Thoracic aorta (tissue), 2 donors: ENCODE measurements around the gene VANGL1. TPM values are rescaled to one million over a fixed set of nuclear protein-coding genes. Genes with fewer than 3 reads are reported as not detected.

Source experiments
- ATAC-seq: fragments of 150-250 bp; one replicate; pipeline ENCODE4 v1.8.0; 2017; ENCODE audit warnings: low read depth; ENCODE audit not compliant: insufficient number of reproducible peaks, low FRiP score
- DNase-seq: peaks from one replicate; pipeline ENCODE4 v3.0.0-alpha.2; 2020; ENCODE audit warnings: low spot score
- H3K27ac ChIP-seq, 2 donors: fragments of 200-600 bp; sonication (generic); 1 replicate in 1 of 2; 2 replicates in 1 of 2; pipeline ENCODE4 v1.5.1; 2016; ENCODE audit warnings: mild to moderate bottlenecking in 2 of 2, moderate library complexity in 2 of 2
- H3K27me3 ChIP-seq: fragments of 200-600 bp; sonication (generic); replicated peaks from 2 replicates; pipeline ENCODE4 v1.6.0; 2016; ENCODE audit warnings: mild to moderate bottlenecking; ENCODE audit not compliant: insufficient read depth
- H3K36me3 ChIP-seq: fragments of 200-600 bp; sonication (generic); one replicate; pipeline ENCODE4 v1.5.1; 2016
- H3K4me1 ChIP-seq, 2 donors: fragments of 200-600 bp; sonication (generic); 1 replicate in 1 of 2; 2 replicates in 1 of 2; pipeline versions ENCODE4 v1.5.1 to v1.6.0; 2016; ENCODE audit warnings: low read depth in 2 of 2, mild to moderate bottlenecking in 1 of 2; ENCODE audit not compliant: control insufficient read depth in 1 of 2
- H3K4me3 ChIP-seq: fragments of 200-600 bp; sonication (generic); 2 replicates; pipeline ENCODE4 v1.5.1; 2016; ENCODE audit warnings: mild to moderate bottlenecking
- H3K9me3 ChIP-seq: fragments of 200-600 bp; sonication (generic); 2 replicates; pipeline ENCODE4 v1.5.1; 2016
- total RNA-seq, 2 donors: library from RNA; depleted of rRNA; stranded (reverse); fragments of >200 nt; gene quantifications; one replicate each; pipeline versions ENCODE4 v1.1.0 to v1.2.3, GENCODE V29; 2016
- TF ChIP-seq, protein P1 (sequence below): fragments of 200-600 bp; sonication (generic); IDR thresholded peaks from one replicate; pipeline ENCODE4 v1.5.1; 2019; ENCODE audit warnings: antibody characterized with exemption

Gene VANGL1
- total RNA-seq, 2 donors from 2014 or later: 6.5 to 8.8 TPM

DNA sequence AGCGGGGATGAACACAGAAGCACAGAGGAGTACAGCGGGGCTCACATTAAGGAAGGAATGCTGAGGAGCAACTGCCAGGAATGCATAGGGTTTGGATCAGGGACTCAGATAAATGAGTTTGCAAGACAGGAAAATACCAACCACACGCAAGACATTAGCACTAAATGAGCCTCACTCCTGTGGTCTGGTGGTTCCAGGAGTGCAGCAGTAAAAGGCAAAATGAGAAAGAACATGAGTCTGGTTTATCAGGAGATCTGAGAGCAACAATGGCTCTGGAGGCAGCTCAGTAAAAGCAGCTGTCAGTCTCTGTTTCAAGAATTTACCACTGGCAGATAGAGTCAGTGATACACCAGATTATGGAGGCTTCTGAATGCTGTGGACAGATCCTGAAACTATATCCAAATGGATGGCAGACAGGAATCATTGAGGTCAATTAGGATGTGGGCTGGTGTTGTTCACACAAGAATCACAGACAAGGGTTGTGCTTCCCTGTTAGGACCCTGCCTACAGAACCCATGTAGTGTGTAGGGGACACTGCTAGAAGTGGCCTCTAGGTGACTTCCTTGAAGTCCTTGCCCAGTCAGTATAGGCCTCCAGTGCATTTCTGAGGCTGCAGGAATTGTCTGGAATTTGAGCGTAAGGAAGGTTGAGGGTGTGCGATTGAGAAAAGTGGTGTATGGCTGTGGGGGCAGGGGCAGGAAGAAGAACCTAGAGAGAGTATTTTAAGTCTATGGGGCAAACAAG is 76.4 kb downstream of the VANGL1 start:
- H3K4me1 ChIP-seq: no peaks in the 10 kb centered on the region
- H3K9me3 ChIP-seq: no peaks in the 10 kb centered on the region
- H3K27ac ChIP-seq: no peak overlapping the region
- no peak for DNase-seq
- no peaks in the 10 kb centered on the region for H3K36me3 ChIP-seq
- ATAC-seq: no peak
- TF ChIP-seq, protein P1, sequence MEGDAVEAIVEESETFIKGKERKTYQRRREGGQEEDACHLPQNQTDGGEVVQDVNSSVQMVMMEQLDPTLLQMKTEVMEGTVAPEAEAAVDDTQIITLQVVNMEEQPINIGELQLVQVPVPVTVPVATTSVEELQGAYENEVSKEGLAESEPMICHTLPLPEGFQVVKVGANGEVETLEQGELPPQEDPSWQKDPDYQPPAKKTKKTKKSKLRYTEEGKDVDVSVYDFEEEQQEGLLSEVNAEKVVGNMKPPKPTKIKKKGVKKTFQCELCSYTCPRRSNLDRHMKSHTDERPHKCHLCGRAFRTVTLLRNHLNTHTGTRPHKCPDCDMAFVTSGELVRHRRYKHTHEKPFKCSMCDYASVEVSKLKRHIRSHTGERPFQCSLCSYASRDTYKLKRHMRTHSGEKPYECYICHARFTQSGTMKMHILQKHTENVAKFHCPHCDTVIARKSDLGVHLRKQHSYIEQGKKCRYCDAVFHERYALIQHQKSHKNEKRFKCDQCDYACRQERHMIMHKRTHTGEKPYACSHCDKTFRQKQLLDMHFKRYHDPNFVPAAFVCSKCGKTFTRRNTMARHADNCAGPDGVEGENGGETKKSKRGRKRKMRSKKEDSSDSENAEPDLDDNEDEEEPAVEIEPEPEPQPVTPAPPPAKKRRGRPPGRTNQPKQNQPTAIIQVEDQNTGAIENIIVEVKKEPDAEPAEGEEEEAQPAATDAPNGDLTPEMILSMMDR: no peak
- no peak overlapping the region for H3K4me3 ChIP-seq
- no peaks in the 10 kb centered on the region for H3K27me3 ChIP-seq

DNA sequence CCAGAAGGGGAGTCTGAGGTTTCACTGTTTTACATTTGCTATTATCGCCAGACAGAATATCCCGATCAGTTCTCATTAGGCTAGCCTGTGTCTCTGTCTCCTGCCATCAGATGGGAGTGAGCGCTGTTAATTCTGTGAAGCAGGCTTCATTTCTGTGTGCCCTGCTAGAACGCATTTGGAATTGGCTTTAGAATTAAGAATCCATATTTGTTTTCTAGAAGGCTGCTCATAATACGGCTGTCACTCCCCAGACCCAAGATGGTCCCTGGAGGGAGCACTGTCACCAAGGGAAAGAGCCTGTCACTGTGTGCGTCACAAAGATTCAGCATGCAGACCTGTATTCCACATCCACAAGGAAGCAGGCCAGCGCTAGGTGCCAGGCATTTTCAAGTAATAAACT is 77.5 kb downstream of the VANGL1 start:
- TF ChIP-seq, protein P1: no peak
- no peaks in the 10 kb centered on the region for H3K4me1 ChIP-seq
- no peak overlapping the region for H3K27ac ChIP-seq
- no peak for ATAC-seq
- H3K9me3 ChIP-seq: no peaks in the 10 kb centered on the region
- H3K4me3 ChIP-seq: no peak overlapping the region
- no peaks in the 10 kb centered on the region for H3K27me3 ChIP-seq
- H3K36me3 ChIP-seq: no peaks in the 10 kb centered on the region
- no peak for DNase-seq

DNA sequence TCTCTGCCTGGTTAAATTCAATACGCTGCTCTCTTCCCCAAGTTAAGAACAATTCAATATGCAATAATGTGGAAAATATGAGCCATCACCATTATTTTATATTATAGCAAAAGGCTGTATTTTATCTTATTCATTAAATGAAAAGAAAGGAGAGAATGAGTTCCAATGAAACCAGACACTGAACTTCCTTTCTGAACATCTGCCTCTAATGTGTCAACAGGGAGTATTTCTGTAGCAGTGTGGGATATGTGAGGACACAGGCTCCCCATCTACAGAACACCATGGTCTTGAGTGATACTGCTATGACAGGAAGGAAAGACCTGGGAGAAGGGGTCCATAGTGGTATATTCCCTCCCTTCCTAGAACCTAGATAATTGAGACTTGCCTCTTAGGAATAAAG is 80.5 kb downstream of the VANGL1 start:
- Histone ChIP-seq H3K4me3 (no peak overlapping the region), H3K4me1 (no peaks in the 10 kb centered on the region), H3K36me3 (no peaks in the 10 kb centered on the region), H3K9me3 (no peaks in the 10 kb centered on the region), H3K27me3 (no peaks in the 10 kb centered on the region), H3K27ac (no peak overlapping the region)
- TF ChIP-seq, protein P1: no peak
- no peak for ATAC-seq
- no peak for DNase-seq

DNA sequence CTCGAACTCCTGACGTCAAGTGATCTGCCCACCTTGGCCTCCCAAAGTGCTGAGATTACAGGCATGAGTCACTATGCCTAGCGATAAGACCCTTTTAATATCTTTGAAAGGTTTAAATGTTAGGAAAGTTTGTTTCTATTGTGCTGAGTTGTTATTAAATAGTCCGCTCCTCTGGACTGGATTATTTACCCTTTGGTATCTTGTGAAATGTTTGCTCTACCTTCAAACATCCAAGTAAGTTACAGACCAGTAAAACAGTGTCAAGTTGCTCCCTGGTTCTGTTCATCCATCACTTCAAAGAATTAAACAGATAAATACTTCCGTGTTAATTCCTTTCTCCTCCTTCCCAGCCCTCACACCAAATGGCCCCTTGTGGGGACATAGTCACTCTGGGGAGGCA is 82.0 kb downstream of the VANGL1 start:
- Histone ChIP-seq H3K4me3 (no peak overlapping the region), H3K36me3 (no peaks in the 10 kb centered on the region), H3K4me1 (peaks cover 5 to 11% of the 10 kb centered on the region in 2 donors), H3K9me3 (no peaks in the 10 kb centered on the region), H3K27ac (no peak overlapping the region), H3K27me3 (no peaks in the 10 kb centered on the region)
- TF ChIP-seq, protein P1: no peak
- no peak for DNase-seq
- no peak for ATAC-seq

DNA sequence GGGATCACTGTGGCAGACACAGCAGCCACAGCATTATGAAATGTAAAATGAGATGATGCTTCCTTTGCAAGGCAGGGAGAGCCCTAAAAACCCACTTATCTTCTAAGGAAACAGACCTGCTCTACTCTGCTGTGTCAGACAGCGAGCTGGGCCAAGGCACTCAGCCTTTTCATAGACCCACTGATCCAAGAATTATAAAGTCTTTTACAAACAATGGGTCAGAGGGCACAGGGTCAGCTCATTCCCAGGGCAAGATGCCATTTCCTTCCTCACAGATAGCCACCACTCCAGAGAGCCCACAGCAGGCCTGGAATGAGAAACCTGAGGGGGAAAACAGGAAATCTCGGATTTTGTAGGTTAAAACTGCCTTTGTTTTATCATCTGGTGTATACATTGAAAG is 83.8 kb downstream of the VANGL1 start:
- H3K4me1 ChIP-seq: peaks cover 5 to 11% of the 10 kb centered on the region in 2 donors
- no peak overlapping the region for H3K4me3 ChIP-seq
- no peaks in the 10 kb centered on the region for H3K9me3 ChIP-seq
- no peaks in the 10 kb centered on the region for H3K27me3 ChIP-seq
- TF ChIP-seq, protein P1: no peak
- ATAC-seq (no peak), DNase-seq (no peak)
- no peaks in the 10 kb centered on the region for H3K36me3 ChIP-seq
- H3K27ac ChIP-seq: no peak overlapping the region
